Gastrocnemius medialis (tissue), 4 donors: ENCODE measurements around the gene R3HDM1. TPM values are rescaled to one million over a fixed set of nuclear protein-coding genes. Genes with fewer than 3 reads are reported as not detected.
"Not testable (repeated sequence)": the region's sequence is repeated elsewhere in the genome, so short reads cannot be mapped to it uniquely, and the experiment has no call there.

Source experiments
- ATAC-seq, 2 donors: fragments of 150-250 bp; one replicate each; pipeline ENCODE4 v1.9.1; 2016
- DNase-seq, 2 donors: peaks; one replicate each; pipeline ENCODE4 v3.0.0-alpha.2; 2019
- H3K27ac ChIP-seq, 4 donors: fragments of 200-600 bp; sonication (generic); 1 replicate in 1 of 4; 2 replicates in 3 of 4; pipeline ENCODE4 v1.5.1; 2016 to 2018; ENCODE audit warnings: mild to moderate bottlenecking in 2 of 4, moderate library complexity in 1 of 4
- H3K27me3 ChIP-seq, 3 donors: fragments of 200-600 bp; sonication (generic) in 2 of 3; 1 replicate in 1 of 3; 2 replicates in 2 of 3; pipeline versions ENCODE4 v1.5.1 to v1.6.0; 2016 to 2019; ENCODE audit warnings: mild to moderate bottlenecking in 1 of 3, moderate library complexity in 1 of 3
- H3K36me3 ChIP-seq, 2 donors: fragments of 200-600 bp; sonication (generic) in 1 of 2; one replicate each; pipeline ENCODE4 v1.5.1; 2017 to 2018
- H3K4me1 ChIP-seq, 2 donors: fragments of 200-600 bp; sonication (generic) in 1 of 2; one replicate each; pipeline ENCODE4 v1.5.1; 2016 to 2017; ENCODE audit warnings: mild to moderate bottlenecking in 2 of 2
- H3K4me3 ChIP-seq, 4 donors: fragments of 200-600 bp; sonication (generic) in 3 of 4; 1 replicate in 1 of 4; 2 replicates in 3 of 4; pipeline ENCODE4 v1.5.1; 2016 to 2019; ENCODE audit warnings: mild to moderate bottlenecking in 2 of 4
- H3K9me3 ChIP-seq, 3 donors: fragments of 200-600 bp; sonication (generic) in 2 of 3; 1 replicate in 1 of 3; 2 replicates in 2 of 3; pipeline ENCODE4 v1.5.1; 2016 to 2019
- POLR2A ChIP-seq, 2 donors: fragments of 450-650 bp; IDR thresholded peaks; one replicate each; pipeline ENCODE4 v1.6.1; 2017; ENCODE audit warnings: antibody characterized with exemption in 2 of 2, mild to moderate bottlenecking in 2 of 2, moderate library complexity in 2 of 2
- in situ Hi-C, 4 donors: fragments of 200-750 bp; cut with MboI; loops; one replicate each; pipeline versions ENCODE4 v1.15.0 to v1.8.0; 2017; ENCODE audit warnings: low sequenced_read_pairs in 4 of 4
- intact Hi-C: fragments of 100-400 bp; cut with DNase I; formaldehyde crosslinking; loops from one replicate; pipeline ENCODE4 v1.15.1; 2023; ENCODE audit warnings: low total_unique reads
- total RNA-seq, 4 donors: library from RNA; depleted of rRNA; stranded (reverse); fragments of >200 nt; gene quantifications; one replicate each; pipeline versions ENCODE4 v1.1.0 to v1.2.3, GENCODE V29; 2016
- TF ChIP-seq, protein P1 (sequence below), 5 experiments: fragments of 450-650 bp in 3 of 5; fragments of 200-600 bp in 2 of 5; sonication (generic) in 2 of 5; IDR thresholded peaks in 4 of 5; conservative IDR thresholded peaks in 1 of 5; 1 replicate in 4 of 5; 2 replicates in 1 of 5; pipeline ENCODE4 v1.5.1; 2016 to 2019; ENCODE audit warnings: antibody characterized with exemption in 5 of 5, mild to moderate bottlenecking in 3 of 5, moderate library complexity in 3 of 5

R3HDM1 gene
- total RNA-seq, 4 donors from 2014 or later: 13.5 to 35.7 (median 19.1) TPM

DNA sequence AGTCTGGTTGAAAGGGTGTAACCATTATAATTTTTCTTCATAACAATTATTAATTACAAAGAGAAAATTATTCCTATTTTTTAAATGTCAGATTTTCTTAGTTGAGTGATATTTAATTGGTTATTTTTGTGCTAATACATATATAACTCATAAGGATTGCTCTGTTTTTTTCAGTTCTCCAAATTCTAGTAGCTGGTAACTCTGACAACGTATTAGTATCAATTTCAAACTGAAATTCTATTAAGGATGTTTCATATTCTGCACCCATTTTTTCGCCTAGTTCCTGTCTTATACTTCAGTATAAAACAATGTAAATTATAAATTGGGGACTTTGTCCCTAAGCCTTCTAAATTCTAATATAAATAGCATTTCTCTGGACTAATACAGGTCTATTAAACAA, 81.0 kb downstream of the R3HDM1 start:
- H3K4me1 ChIP-seq: no peaks in the 10 kb centered on the region
- intact Hi-C loops: no loop called here
- peaks cover 0 to 4% of the 10 kb centered on the region in 2 donors for H3K36me3 ChIP-seq
- no peaks in the 10 kb centered on the region for H3K9me3 ChIP-seq
- ATAC-seq: no peak
- H3K4me3 ChIP-seq: no peak overlapping the region
- H3K27ac ChIP-seq: no peak overlapping the region
- no peak for DNase-seq
- no peaks in the 10 kb centered on the region for H3K27me3 ChIP-seq
- TF ChIP-seq POLR2A (IDR thresholded peaks at IDR 0.05): no peak
- TF ChIP-seq, protein P1, sequence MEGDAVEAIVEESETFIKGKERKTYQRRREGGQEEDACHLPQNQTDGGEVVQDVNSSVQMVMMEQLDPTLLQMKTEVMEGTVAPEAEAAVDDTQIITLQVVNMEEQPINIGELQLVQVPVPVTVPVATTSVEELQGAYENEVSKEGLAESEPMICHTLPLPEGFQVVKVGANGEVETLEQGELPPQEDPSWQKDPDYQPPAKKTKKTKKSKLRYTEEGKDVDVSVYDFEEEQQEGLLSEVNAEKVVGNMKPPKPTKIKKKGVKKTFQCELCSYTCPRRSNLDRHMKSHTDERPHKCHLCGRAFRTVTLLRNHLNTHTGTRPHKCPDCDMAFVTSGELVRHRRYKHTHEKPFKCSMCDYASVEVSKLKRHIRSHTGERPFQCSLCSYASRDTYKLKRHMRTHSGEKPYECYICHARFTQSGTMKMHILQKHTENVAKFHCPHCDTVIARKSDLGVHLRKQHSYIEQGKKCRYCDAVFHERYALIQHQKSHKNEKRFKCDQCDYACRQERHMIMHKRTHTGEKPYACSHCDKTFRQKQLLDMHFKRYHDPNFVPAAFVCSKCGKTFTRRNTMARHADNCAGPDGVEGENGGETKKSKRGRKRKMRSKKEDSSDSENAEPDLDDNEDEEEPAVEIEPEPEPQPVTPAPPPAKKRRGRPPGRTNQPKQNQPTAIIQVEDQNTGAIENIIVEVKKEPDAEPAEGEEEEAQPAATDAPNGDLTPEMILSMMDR (IDR thresholded peaks at IDR 0.05 in 4 of 5, conservative IDR thresholded peaks at IDR 0.05 in 1 of 5): no peak
- in situ Hi-C loops: loop anchor here in 1 of 4 donors (25.0 kb wide), 1 partner anchor 125 kb away; no protein-coding TSS in a partner anchor

- TF ChIP-seq, protein P1 (IDR thresholded peaks at IDR 0.05 in 4 of 5, conservative IDR thresholded peaks at IDR 0.05 in 1 of 5): no peak
- TF ChIP-seq POLR2A (IDR thresholded peaks at IDR 0.05): no peak
- Histone ChIP-seq H3K9me3 (no peaks in the 10 kb centered on the region), H3K4me1 (no peaks in the 10 kb centered on the region), H3K27ac (no peak overlapping the region), H3K4me3 (no peak overlapping the region), H3K27me3 (no peaks in the 10 kb centered on the region), H3K36me3 (peaks cover 0 to under 1% of the 10 kb centered on the region in 2 donors)
- in situ Hi-C loops: loop anchor here in 1 of 4 donors (25.0 kb wide), 1 partner anchor 128 kb away; no protein-coding TSS in a partner anchor
- ATAC-seq (no peak), DNase-seq (no peak)
- intact Hi-C loops: no loop called here
These were observed 84.1 kb downstream of the R3HDM1 start for GRCh38 chr2:135615404-135615803.

- no peak for DNase-seq
- Histone ChIP-seq H3K9me3 (no peaks in the 10 kb centered on the region), H3K4me3 (no peak overlapping the region), H3K4me1 (no peaks in the 10 kb centered on the region), H3K27ac (no peak overlapping the region), H3K36me3 (no peaks in the 10 kb centered on the region), H3K27me3 (no peaks in the 10 kb centered on the region)
- no peak for ATAC-seq
- intact Hi-C loops: no loop called here
- TF ChIP-seq, protein P1 (IDR thresholded peaks at IDR 0.05 in 4 of 5, conservative IDR thresholded peaks at IDR 0.05 in 1 of 5): no peak
- TF ChIP-seq POLR2A (IDR thresholded peaks at IDR 0.05): no peak
- in situ Hi-C loops: loop anchor here in 1 of 4 donors (25.0 kb wide), 1 partner anchor 130 kb away; no protein-coding TSS in a partner anchor
These were observed 86.3 kb downstream of the R3HDM1 start for GRCh38 chr2:135617501-135618015.

- Histone ChIP-seq H3K27me3 (no peaks in the 10 kb centered on the region), H3K36me3 (no peaks in the 10 kb centered on the region), H3K27ac (no peak overlapping the region), H3K9me3 (no peaks in the 10 kb centered on the region), H3K4me1 (no peaks in the 10 kb centered on the region), H3K4me3 (no peak overlapping the region)
- in situ Hi-C loops (loop anchor here in 1 of 4 donors (25.0 kb wide), 1 partner anchor 133 kb away; no protein-coding TSS in a partner anchor), intact Hi-C loops (no loop called here)
- TF ChIP-seq, protein P1 (IDR thresholded peaks at IDR 0.05 in 4 of 5, conservative IDR thresholded peaks at IDR 0.05 in 1 of 5): no peak
- TF ChIP-seq POLR2A (IDR thresholded peaks at IDR 0.05): no peak
- no peak for DNase-seq
- no peak for ATAC-seq
These were observed 88.9 kb downstream of the R3HDM1 start for GRCh38 chr2:135620198-135620597.

DNA sequence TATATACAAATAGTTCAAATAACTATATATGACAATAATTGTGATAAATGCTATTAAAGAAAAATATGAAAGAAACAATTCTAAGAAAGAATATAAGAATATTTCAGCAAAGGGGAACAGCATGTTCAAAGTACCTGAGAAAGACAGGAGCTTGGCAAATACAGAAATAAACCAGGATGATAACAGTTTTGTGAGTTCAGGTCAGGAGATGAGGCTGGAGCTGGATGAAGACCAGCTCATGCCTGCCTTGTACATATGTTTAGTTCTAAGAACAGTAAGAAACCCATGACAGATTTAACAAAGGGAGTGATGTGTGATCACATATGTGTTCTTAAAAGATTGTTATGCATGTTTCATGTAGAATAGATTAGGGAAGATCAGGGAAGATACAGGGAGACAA, 98.2 kb downstream of the R3HDM1 start:
- in situ Hi-C loops: no loop called here
- Histone ChIP-seq H3K4me1 (peaks cover 0 to 3% of the 10 kb centered on the region in 2 donors), H3K36me3 (no peaks in the 10 kb centered on the region), H3K4me3 (no peak overlapping the region), H3K27ac (no peak overlapping the region), H3K9me3 (no peaks in the 10 kb centered on the region), H3K27me3 (no peaks in the 10 kb centered on the region)
- no peak for DNase-seq
- intact Hi-C loops: no loop called here
- ATAC-seq: no peak
- no peak for TF ChIP-seq POLR2A (IDR thresholded peaks at IDR 0.05)
- TF ChIP-seq, protein P1 (IDR thresholded peaks at IDR 0.05 in 4 of 5, conservative IDR thresholded peaks at IDR 0.05 in 1 of 5): no peak

DNA sequence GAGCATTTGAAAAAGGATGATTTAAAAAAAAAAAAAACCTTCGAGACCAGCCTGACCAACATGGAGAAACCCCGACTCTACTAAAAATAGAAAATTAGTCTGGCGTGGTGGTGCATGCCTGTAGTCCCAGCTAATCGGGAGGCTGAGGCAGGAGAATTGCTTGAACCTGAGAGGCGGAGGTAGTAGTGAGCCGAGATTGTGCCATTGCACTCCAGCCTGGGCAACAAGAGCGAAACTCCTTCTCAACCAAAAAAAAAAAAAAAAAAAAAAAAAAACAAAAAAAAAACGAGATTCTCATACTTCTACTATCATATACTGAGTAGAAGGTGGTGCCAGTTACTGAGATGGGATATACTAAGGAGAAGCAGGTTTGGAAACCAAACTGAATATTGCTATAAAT, 98.8 kb downstream of the R3HDM1 start:
- intact Hi-C loops, H3K4me1 ChIP-seq, H3K4me3 ChIP-seq, H3K9me3 ChIP-seq, H3K36me3 ChIP-seq, H3K27me3 ChIP-seq, DNase-seq, in situ Hi-C loops, H3K27ac ChIP-seq, ATAC-seq: not testable (repeated sequence)
